GM19438 (cell line): ENCODE data around the gene EBF4.

Experiments used
- ATAC-seq: cut with Tn5 transposase; IDR thresholded peaks from one replicate; pipeline ENCODE4 v1.9.1; 2021; ENCODE audit warnings: low read depth; ENCODE audit not compliant: unreplicated experiment

EBF4 gene

GRCh38 chr20:2699775-2700413, 7.3 kb downstream of the EBF4 start:
- no peak for ATAC-seq

DNA sequence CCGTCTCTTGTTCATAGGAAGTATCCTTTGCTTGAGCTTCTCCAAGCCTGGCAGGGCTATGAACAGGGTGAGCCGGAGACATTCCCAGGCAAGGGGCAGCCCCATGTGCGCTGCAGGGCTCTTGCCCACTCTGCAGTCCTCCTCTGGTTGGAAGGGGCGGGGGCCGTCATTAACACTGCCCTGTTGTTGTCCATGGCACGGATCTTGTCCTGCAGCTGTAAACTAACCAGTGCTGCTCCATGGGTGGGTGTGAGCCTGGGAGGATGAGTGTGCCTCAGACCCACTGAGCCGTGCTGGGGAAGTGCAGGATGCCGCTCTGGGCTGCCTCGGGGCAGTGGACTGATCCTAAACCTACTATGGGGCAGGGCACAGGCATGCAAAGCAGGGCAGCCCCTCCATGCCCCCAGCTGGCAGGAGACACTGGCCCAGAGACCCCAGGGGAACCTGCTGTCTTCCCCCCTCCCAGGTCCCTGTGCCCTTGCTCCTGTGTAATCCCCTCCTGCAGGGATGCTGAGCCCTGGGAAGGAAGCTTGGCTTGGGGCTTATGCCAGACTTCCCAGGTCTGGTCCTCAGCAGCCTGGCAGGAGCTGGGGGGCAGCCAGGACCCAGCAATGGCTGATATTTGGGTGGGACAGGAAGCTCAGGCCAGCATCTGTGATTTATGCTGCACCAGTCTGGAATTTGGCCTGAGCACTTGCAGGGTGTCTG, 8.5 kb downstream of the EBF4 start:
- no peak for ATAC-seq

DNA sequence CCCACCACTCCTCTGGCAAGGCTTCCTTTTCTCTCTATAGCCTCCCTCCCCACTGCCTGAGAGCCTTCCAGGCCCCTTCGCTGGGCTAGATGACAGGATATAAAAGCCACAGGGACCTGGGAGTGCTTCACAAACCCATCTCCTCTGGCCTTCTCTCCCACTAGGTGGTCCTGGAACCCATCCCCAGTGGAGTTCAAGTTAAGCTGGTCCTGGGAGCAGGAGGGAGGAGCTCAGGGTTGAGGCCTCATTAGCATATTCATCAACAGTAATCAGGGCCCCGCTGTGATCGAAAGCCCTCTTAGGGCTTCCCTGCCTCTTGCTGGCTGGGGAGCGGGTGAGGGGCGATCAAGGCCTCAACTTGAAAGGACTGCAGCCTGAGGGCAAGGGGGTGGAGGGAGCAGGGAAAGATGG, 9.1 kb downstream of the EBF4 start:
- ATAC-seq, result no peak

DNA sequence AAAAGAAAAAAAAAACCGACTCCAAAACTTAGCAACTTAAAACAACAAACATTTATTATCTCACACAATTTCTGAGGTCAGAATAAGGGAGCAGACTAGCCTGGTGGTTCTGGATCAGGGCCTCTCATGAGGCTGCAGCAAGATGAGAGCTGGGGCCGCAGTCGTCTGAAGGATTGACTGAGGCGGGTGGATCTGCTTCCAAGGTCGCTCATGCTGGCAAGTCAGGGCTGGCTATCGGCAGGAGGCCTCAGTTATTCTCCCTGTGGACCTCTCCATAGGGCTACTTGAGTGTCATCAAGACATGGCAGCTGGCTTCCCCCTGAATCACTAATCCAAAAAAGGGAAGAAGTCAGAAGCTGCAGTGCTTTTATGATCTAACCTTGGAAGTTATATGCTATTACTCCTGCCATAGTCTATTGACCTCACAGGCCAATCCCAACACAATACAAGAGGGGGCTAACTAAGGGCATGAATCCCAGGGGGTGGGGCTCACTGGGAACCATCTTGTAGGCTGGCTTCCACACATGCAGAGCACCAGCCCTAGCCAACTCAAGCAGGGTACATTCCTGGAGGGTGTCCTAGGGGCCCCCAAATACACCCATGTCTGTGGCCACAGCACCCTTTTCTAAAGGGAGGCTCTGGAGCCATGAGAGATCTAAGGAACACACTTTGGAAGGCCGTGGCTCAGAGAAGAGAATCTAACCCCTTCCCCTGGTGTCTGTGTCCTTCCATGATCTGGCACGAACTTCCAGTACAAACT, 11.3 kb downstream of the EBF4 start:
- no peak for ATAC-seq

DNA sequence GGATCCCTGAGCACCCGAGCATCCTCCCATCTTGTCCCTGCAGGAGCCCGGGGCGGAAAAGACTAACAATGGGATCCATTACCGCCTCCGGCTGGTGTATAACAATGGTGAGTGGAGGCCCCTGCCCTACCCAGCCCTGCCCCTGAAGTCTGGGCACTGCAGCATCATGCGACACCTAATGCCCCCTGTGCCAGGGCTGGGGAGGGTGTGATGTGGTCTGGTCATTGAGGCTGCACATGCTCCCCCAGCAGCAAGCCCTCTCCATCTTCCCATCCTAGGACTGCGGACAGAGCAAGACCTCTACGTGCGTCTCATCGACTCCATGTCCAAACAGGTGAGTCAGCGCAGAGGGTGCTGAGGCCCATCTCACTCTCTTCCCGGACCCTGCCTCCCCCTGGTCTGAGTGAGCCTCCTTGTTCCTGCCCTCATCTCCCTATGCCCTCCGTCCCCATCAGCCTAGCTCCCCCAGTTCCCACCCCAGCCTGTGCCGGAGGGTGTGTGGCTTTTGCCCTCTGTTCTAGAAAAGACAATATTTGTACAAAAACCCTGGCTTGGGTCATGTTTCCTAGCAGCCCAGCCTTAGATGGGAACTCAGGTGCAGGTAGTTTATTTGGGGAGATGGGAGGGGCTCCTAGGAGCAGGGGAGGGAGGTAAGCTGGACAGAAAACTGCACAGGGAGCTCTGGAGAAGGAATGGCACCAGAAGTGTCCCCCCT, 13.5 kb downstream of the EBF4 start:
- ATAC-seq, result no peak

DNA sequence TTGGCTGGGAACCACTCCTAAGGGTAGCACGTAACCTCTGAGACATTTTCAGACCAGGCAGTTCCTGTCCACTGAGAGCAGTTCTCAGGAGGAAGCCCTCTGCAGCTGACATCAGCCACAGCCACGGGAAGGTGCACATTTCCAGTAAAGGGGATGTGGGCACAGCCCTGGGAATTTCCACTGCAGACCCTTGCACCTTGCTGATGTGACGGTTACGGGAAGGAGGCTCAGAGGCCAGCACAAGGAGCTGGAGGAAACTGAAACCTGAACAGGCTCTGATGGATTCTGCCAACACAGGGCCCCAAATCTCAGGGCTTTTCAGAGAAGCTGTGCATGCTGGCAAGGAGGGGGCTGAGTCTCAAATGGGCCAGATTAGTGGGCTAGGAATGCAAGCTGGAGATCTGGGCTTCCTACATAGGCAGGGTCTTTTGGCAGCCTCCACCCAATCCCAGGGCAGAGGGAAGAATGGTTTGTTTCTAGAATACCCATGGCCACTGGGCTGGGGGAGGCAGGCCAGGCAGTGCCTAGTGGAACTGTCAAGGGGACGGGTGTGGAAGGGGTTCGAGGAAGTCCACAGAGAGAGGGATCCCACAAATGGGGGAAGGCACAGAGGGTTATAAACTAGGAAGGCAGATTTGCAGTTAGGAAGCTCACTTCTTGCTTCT, 14.2 kb downstream of the EBF4 start:
- no peak for ATAC-seq

DNA sequence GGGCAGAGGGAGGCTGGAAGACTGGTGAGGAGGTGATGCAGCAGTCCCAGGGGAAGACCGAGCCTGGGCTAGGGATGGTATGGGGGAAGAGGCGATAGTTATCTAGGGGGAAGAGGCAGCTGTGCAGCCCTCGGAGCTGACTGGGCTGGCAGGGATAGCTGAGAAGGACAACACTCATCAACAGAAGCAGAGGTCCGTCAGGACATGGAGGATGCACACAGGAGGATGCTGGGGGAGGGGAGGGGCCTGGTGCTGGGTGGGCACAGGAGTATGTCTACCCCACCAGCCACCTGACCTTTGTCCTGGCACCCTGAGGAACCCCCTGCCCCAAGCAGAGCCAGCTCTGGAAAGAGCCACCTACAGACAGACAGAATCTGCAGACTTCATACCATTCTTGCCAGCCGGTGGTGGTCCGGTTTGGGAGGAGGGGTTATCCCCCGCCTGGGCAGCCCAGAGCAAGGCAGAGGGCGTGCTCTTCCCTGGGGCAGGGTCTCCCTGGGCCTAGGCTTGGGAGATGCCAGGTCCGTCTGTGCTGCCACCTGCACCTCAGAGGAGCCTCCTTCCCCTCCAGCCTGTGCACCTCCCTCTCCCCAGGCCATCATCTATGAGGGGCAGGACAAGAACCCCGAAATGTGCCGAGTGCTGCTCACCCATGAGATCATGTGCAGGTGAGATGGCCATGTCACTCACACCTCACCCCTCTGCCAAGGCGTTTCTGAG, 14.9 kb downstream of the EBF4 start:
- no peak for ATAC-seq

DNA sequence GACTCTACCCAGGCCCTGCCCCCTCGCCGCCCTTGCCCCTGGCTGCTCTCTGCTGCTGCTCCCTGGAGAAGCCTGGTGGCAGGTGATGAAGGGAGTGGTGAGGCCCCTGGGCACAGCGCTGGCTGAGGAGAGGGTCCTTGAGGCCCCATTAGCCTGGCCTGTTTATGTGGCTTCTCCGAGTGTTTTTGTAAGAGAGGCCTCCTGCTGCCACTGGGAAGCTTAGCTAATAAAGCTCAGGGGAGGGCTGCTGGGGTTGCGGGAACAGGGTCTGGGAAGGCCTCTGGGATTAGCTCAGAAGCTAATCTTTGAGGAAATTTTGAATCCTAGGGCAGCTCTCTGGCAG, 15.5 kb downstream of the EBF4 start:
- no peak for ATAC-seq

DNA sequence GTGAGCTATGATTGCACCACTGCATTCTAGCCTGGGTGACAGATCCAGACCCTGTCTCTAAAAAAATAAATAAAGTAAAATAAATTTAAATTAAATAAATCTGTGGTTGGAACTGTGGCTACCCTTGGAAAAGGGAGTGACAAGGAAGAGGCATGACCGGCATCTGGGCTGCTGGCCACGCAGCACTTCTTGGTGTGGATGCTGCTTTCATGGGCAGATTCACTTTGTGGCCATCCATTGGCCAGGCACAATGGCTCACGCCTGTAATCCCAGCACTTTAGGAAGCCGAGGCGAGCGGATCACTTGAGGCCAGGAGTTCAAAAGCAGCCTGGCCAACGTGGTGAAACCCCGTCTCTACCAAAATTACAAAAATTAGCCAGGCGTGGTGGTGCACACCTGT, 16.1 kb downstream of the EBF4 start:
- no peak for ATAC-seq

DNA sequence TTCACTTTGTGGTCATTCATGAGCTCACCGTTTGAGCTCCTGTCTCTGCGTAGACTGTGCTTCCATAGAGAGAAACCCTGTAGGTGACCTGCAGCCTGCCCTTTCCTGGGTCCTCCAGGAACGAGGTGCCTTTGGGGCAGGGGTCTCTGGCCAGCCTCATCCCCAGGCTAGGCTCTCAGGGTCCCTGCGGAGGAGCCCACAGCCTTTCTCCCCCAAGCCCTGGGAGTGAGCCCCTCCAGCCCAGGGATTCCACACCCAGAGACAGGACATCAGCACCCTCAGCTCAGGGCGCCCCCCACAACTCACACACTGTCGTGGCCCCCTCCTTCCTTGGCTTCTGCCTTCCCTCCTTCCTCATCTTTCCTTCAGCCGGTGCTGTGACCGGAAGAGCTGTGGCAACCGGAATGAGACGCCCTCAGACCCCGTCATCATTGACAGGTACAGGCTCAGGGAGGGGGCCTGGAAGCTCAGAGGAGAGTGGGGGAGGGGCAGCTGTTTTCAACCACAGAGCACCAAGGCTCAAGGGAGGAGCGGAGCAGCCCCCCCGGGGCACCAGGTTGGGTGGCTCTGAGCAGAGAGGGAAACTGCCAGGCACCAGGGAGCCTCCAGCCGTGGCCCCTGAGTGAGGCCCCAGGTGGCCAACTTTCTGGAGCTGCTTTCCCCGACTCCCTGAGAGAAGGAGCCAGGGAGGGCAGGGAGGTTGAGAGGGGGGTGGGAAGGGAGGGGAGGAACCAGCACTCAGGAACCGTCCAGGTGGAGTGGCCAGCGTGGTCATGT, 16.8 kb downstream of the EBF4 start:
- no peak for ATAC-seq

GRCh38 chr20:2713285-2713684, 20.7 kb downstream of the EBF4 start:
- no peak for ATAC-seq

- ATAC-seq, result no peak
Observed at GRCh38 chr20:2729251-2729713, 36.7 kb downstream of the EBF4 start.

- no peak for ATAC-seq
Observed at GRCh38 chr20:2729791-2730190, 37.2 kb downstream of the EBF4 start.

- ATAC-seq, result no peak
Observed at GRCh38 chr20:2734899-2735298, 42.3 kb downstream of the EBF4 start.

GRCh38 chr20:2736441-2736840, 43.9 kb downstream of the EBF4 start:
- no peak for ATAC-seq

DNA sequence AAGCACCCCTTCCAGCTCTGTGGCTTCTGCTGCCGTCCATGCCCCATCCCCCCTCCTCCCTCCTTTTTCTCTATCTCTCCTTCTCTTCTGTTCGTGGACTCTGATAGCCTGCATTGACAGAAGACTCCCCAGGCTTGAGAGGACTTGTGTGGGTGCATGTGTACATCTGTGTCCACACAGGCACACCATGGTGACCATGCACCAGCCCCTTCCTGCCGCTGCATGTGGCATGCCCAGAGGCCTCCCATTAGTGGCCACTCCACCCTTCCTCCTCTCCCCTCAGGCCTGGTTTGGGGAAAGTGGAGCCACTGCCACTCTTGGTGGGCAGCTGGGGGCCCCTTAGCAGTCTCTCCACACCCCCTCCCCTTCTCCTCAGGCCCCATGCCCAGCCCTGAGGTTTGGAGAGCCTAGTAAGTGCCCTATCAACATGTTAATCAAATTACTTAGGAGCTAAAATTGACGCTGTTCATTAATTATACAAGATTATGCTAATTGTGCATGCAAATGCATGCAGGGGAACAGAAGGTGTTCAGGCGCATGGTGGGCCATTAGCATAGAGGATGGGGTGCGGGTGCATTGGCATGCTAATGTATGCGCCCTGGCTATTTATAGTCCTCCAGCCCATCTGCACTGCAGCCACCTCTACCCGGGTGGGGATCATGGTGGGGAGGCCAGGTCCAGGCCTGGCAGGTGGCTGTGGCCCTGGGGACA, 45.9 kb downstream of the EBF4 start:
- ATAC-seq, result no peak

DNA sequence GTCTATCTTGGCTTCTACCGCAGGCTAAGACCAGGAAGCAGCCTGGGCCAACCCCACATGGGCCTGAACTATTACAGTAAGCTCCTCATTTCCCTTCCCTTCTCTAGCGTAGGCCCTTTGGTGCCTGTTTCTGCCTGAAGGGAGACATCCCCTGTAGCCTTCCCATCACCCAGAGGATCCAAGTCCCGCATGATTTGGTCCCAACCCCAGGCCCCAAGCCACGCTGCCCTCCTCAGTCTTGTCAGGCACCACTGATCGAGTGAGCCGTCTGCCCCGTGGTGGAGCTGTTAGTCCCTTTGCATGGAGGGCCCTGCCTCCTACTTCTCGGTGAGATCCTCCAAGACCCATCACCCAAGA, 46.4 kb downstream of the EBF4 start:
- no peak for ATAC-seq

GRCh38 chr20:2740702-2741101, 48.1 kb downstream of the EBF4 start:
- no peak for ATAC-seq

- no peak for ATAC-seq
Observed at GRCh38 chr20:2741463-2741862, 48.9 kb downstream of the EBF4 start.
